Liver (tissue), 9 donors: ENCODE results near the gene PROSER3. TPM values are rescaled to one million over a fixed set of nuclear protein-coding genes. Genes with fewer than 3 reads are reported as not detected.
A peak's percentile ranks its signal among the peaks of the same experiment; 100 is the strongest.

Experiments used
- DNase-seq: peaks from one replicate; pipeline ENCODE4 v3.0.0-alpha.2; 2017; ENCODE audit warnings: low spot score
- H3K27ac ChIP-seq, 2 donors: one replicate each; pipeline ENCODE4 v1.7.0; 2013; ENCODE audit warnings: inconsistent platforms in 2 of 2, low read length in 2 of 2, control low read depth in 1 of 2, low read depth in 1 of 2, mild to moderate bottlenecking in 1 of 2
- H3K27me3 ChIP-seq, 4 donors: one replicate each; pipeline versions ENCODE4 v1.6.1 to v1.7.0; 2013; ENCODE audit warnings: low read length in 3 of 4, inconsistent platforms in 1 of 4, mild to moderate bottlenecking in 1 of 4, moderate library complexity in 1 of 4; ENCODE audit not compliant: control insufficient read depth in 4 of 4, insufficient read depth in 4 of 4
- H3K36me3 ChIP-seq, 4 donors: one replicate each; pipeline versions ENCODE4 v1.6.1 to v1.7.0; 2013; ENCODE audit warnings: low read length in 3 of 4, mild to moderate bottlenecking in 3 of 4, low read depth in 1 of 4, moderate library complexity in 1 of 4; ENCODE audit not compliant: control insufficient read depth in 4 of 4, insufficient read depth in 3 of 4
- H3K4me1 ChIP-seq, 4 donors: one replicate each; pipeline versions ENCODE4 v1.6.1 to v1.7.0; 2013; ENCODE audit warnings: low read length in 3 of 4, mild to moderate bottlenecking in 3 of 4, moderate library complexity in 1 of 4; ENCODE audit not compliant: control insufficient read depth in 4 of 4, insufficient read depth in 4 of 4
- H3K4me3 ChIP-seq, 3 donors: one replicate each; pipeline versions ENCODE4 v1.6.1 to v1.7.0; 2013; ENCODE audit warnings: low read length in 3 of 3, control low read depth in 1 of 3, low read depth in 1 of 3, mild to moderate bottlenecking in 1 of 3
- H3K9ac ChIP-seq, 2 donors: one replicate each; pipeline ENCODE4 v1.7.0; 2013; ENCODE audit warnings: low read length in 2 of 2, mild to moderate bottlenecking in 2 of 2, moderate library complexity in 2 of 2, control low read depth in 1 of 2, low read depth in 1 of 2
- H3K9me3 ChIP-seq, 4 donors: one replicate each; pipeline versions ENCODE4 v1.6.1 to v1.7.0; 2013; ENCODE audit warnings: low read length in 3 of 4; ENCODE audit not compliant: control insufficient read depth in 4 of 4
- EGR1 ChIP-seq, 2 donors: IDR thresholded peaks; 2 replicates each; pipeline ENCODE4 v1.6.1; 2016 to 2018; ENCODE audit warnings: antibody characterized with exemption in 2 of 2, low read depth in 2 of 2
- FOXA1 ChIP-seq: IDR thresholded peaks from 2 replicates; pipeline ENCODE4 v1.6.1; 2016; ENCODE audit warnings: antibody characterized with exemption
- FOXA2 ChIP-seq: IDR thresholded peaks from 2 replicates; pipeline ENCODE4 v1.6.1; 2016; ENCODE audit warnings: antibody characterized with exemption
- GABPA ChIP-seq, 2 donors: IDR thresholded peaks in 1 of 2; conservative IDR thresholded peaks in 1 of 2; 2 replicates each; pipeline ENCODE4 v1.6.1; 2016; ENCODE audit warnings: antibody characterized with exemption in 2 of 2, mild to moderate bottlenecking in 1 of 2, moderate library complexity in 1 of 2
- HNF4G ChIP-seq: IDR thresholded peaks from 2 replicates; pipeline ENCODE4 v1.6.1; 2016; ENCODE audit warnings: antibody characterized with exemption
- JUND ChIP-seq, 2 donors: IDR thresholded peaks; 2 replicates each; pipeline ENCODE4 v1.6.1; 2016; ENCODE audit warnings: antibody characterized with exemption in 2 of 2
- RAD21 ChIP-seq, 2 donors: IDR thresholded peaks; 2 replicates each; pipeline ENCODE4 v1.6.1; 2016; ENCODE audit warnings: antibody characterized with exemption in 2 of 2, mild to moderate bottlenecking in 2 of 2
- SP1 ChIP-seq: IDR thresholded peaks from 2 replicates; pipeline ENCODE4 v1.6.1; 2018; ENCODE audit warnings: antibody characterized with exemption, mild to moderate bottlenecking
- TAF1 ChIP-seq: conservative IDR thresholded peaks from 2 replicates; pipeline ENCODE4 v1.6.1; 2016; ENCODE audit warnings: antibody characterized with exemption, mild to moderate bottlenecking
- YY1 ChIP-seq: IDR thresholded peaks from 2 replicates; pipeline ENCODE4 v1.6.1; 2016; ENCODE audit warnings: antibody characterized with exemption, mild to moderate bottlenecking
- whole genome bisulfite sequencing: extraction: QIAGEN DNeasy Blood & Tissue Kit; methylation state at CpG from one replicate; pipeline ENCODE4 v1.1.7; 2013; 5-methylcytosine and 5-hydroxymethylcytosine counted together
- polyA plus RNA-seq, 2 donors: library from polyadenylated mRNA; stranded (reverse) in 1 of 2; unstranded in 1 of 2; fragments of 200-250 nt in 1 of 2; fragments of >200 nt in 1 of 2; fragmentation: Nextera tagmentation in 1 of 2; extraction: Ambion mirVana in 1 of 2; gene quantifications; one replicate each; pipeline versions ENCODE4 v1.2.1 to v1.2.3, GENCODE V29; 2013 to 2015
- total RNA-seq, 2 donors: library from RNA; depleted of rRNA; stranded (reverse); fragments of >200 nt; gene quantifications; one replicate each; pipeline ENCODE4 v1.2.3, GENCODE V29; 2014
- TF ChIP-seq, protein P1 (sequence below): IDR thresholded peaks from 2 replicates; pipeline ENCODE4 v1.6.1; 2016; ENCODE audit warnings: antibody characterized with exemption, mild to moderate bottlenecking
- TF ChIP-seq, protein P2 (sequence below): fragments of 150-350 bp; IDR thresholded peaks from 2 replicates; pipeline ENCODE4 v1.5.1; 2017; ENCODE audit warnings: improper control_type of control experiment, low read depth, low read length; ENCODE audit not compliant: missing input control
- TF ChIP-seq, protein P3 (sequence below): IDR thresholded peaks from 2 replicates; pipeline ENCODE4 v1.6.1; 2016; ENCODE audit warnings: antibody characterized with exemption
- donor health status: healthy.
- donor health status: healthy.
- donor health status: healthy.
- donor health status: healthy.
- donor health status: healthy.

Gene PROSER3
- total and polyA plus RNA-seq, 4 donors, result 2.1 to 4.5 (median 2.7) TPM

DNA sequence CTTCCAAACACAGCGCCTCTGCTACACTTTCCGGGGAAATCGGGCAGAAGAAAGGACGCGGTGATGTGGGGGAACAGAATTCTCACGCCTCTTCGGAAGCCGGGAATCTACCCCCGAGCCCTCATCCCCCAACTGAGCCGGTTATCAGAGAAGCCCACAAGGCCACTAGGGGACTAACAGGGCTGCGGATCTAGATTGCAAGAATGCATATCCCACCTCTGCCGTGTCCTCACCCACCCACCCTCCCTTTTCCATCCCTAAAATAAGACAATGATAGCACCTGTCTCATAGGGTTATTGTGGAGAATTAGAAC lies 16.8 kb upstream of the PROSER3 start:
- Histone ChIP-seq H3K9me3 (no peaks in the 10 kb centered on the region), H3K9ac (peak overlapping the region in 1 of 2 donors; percentile 84), H3K36me3 (peaks cover 7 to 29% (median 11%) of the 10 kb centered on the region in 4 donors), H3K27me3 (no peaks in the 10 kb centered on the region), H3K4me1 (peaks cover 12 to 53% (median 25%) of the 10 kb centered on the region in 4 donors), H3K4me3 (peak overlapping the region; percentile 30 to 73 (median 51)), H3K27ac (peak overlapping the region; percentile 89 to 93)
- TF ChIP-seq, protein P1, sequence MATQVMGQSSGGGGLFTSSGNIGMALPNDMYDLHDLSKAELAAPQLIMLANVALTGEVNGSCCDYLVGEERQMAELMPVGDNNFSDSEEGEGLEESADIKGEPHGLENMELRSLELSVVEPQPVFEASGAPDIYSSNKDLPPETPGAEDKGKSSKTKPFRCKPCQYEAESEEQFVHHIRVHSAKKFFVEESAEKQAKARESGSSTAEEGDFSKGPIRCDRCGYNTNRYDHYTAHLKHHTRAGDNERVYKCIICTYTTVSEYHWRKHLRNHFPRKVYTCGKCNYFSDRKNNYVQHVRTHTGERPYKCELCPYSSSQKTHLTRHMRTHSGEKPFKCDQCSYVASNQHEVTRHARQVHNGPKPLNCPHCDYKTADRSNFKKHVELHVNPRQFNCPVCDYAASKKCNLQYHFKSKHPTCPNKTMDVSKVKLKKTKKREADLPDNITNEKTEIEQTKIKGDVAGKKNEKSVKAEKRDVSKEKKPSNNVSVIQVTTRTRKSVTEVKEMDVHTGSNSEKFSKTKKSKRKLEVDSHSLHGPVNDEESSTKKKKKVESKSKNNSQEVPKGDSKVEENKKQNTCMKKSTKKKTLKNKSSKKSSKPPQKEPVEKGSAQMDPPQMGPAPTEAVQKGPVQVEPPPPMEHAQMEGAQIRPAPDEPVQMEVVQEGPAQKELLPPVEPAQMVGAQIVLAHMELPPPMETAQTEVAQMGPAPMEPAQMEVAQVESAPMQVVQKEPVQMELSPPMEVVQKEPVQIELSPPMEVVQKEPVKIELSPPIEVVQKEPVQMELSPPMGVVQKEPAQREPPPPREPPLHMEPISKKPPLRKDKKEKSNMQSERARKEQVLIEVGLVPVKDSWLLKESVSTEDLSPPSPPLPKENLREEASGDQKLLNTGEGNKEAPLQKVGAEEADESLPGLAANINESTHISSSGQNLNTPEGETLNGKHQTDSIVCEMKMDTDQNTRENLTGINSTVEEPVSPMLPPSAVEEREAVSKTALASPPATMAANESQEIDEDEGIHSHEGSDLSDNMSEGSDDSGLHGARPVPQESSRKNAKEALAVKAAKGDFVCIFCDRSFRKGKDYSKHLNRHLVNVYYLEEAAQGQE, result no peak
- TF ChIP-seq RAD21 (IDR thresholded peaks at IDR 0.05) (no peak), TAF1 (no peak), FOXA1 (no peak), SP1 (no peak), GABPA (IDR thresholded peaks at IDR 0.05 in 1 of 2, conservative IDR thresholded peaks at IDR 0.05 in 1 of 2) (no peak), JUND (IDR thresholded peaks at IDR 0.05) (no peak)
- 4% methylated on average over 12 of the region's 12 CpGs for WGBS
- DNase-seq, result no peak

DNA sequence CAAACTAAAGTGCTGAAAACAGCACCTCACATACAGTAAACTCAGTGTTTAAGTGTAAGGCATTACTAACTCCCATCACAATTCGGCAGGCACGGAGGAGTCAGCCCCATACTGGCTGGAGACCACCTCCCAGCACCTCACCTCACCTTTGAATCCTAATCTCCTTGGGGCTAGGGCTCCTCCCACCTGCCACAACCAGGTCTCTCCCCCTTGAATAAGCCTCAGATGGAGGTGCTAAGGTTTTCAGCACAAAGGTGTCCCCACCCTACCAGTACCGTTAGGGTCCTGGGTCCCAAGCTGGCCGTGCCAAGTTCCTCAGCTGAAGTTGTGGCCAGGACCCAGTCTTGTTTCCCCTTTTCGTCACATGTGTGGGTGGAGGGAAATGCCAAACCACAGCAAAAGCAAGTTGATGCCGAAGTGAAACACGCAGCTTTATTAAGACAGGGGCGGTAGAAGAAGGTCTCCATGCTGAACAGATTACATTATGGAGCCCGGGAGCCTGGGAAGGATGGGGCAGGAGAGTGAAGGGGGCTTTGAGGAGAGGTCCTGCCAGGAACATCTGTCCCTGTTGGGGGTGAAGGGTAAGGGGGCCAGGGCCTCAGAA lies 15.8 kb upstream of the PROSER3 start, which contains the start of gene IGFLR1:
Gene IGFLR1, minus strand, starts transcription at position 332 of the 604 bp plus-strand sequence. CDS start 1,272 bp downstream, outside the sequence.
- 84% methylated on average over 9 of the region's 9 CpGs for WGBS
- peak within 1 kb of the TSS; percentile 17 to 33 for H3K9ac ChIP-seq
- H3K27ac ChIP-seq, result peak within 1 kb of the TSS; percentile 5 to 44
- no peaks in the 10 kb centered on the region for H3K27me3 ChIP-seq
- TF ChIP-seq HNF4G (no peak), RAD21 (IDR thresholded peaks at IDR 0.05) (no peak), YY1 (peak; percentile 11)
- no peak for DNase-seq
- H3K36me3 ChIP-seq, result peaks cover 3 to 19% (median 6%) of the 10 kb centered on the region in 4 donors
- H3K9me3 ChIP-seq, result no peaks in the 10 kb centered on the region
- peaks cover 12 to 58% (median 30%) of the 10 kb centered on the region in 4 donors for H3K4me1 ChIP-seq
- peak within 1 kb of the TSS in 1 of 3 donors; percentile 30 for H3K4me3 ChIP-seq

DNA sequence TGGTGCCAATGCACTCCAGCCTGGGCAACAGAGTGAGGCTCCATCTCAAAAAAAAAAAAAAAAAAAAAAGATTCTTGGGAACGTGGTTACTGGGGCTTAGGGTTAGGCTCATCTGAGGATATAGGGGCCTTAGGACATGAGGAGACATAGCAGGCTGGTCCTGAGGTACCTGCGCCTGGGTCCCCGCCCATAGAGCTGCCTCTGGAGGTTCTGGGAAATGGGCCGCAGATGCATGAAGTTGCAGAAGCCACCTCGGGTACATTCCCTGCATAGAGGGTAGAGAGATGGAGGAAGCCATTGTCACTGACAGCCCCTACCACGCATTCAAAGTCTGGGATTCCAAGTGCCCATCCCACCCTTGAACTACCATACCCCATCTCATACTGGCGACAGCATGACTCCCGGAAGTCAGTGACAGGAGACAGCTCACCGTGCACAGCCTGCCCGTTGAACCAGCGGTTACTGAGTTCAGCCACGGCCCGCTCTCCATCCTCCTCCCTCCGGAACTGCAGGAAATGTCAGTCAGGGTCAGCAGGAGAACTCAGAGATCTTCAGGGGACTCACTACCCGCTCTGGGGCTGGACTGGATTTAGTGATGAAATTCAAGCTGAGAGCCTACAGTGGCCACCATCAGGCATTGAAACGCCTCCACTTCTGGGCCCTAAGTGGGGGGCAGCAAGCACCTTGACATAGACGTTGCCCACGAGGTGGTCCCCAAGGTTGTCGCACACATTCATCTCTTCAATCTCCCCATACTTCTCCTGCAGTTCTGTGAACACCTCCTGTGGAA lies 14.1 kb upstream of the PROSER3 start:
- Histone ChIP-seq H3K27ac (peak overlapping the region in 1 of 2 donors; percentile 99), H3K36me3 (peaks cover 0 to 4% (median 1%) of the 10 kb centered on the region in 4 donors), H3K4me3 (no peak overlapping the region), H3K9ac (no peak overlapping the region), H3K9me3 (no peaks in the 10 kb centered on the region), H3K27me3 (no peaks in the 10 kb centered on the region), H3K4me1 (peaks cover 11 to 58% (median 35%) of the 10 kb centered on the region in 4 donors)
- 93% methylated on average over 19 of the region's 19 CpGs for WGBS
- DNase-seq, result no peak
- TF ChIP-seq, protein P1, result no peak
- TF ChIP-seq YY1 (no peak), FOXA2 (no peak), EGR1 (IDR thresholded peaks at IDR 0.05; ENCODE audit: low read depth in 2 of 2) (no peak), HNF4G (no peak), TAF1 (no peak), FOXA1 (no peak), RAD21 (IDR thresholded peaks at IDR 0.05) (no peak)
- TF ChIP-seq, protein P2, sequence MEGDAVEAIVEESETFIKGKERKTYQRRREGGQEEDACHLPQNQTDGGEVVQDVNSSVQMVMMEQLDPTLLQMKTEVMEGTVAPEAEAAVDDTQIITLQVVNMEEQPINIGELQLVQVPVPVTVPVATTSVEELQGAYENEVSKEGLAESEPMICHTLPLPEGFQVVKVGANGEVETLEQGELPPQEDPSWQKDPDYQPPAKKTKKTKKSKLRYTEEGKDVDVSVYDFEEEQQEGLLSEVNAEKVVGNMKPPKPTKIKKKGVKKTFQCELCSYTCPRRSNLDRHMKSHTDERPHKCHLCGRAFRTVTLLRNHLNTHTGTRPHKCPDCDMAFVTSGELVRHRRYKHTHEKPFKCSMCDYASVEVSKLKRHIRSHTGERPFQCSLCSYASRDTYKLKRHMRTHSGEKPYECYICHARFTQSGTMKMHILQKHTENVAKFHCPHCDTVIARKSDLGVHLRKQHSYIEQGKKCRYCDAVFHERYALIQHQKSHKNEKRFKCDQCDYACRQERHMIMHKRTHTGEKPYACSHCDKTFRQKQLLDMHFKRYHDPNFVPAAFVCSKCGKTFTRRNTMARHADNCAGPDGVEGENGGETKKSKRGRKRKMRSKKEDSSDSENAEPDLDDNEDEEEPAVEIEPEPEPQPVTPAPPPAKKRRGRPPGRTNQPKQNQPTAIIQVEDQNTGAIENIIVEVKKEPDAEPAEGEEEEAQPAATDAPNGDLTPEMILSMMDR, result no peak
- TF ChIP-seq, protein P3, sequence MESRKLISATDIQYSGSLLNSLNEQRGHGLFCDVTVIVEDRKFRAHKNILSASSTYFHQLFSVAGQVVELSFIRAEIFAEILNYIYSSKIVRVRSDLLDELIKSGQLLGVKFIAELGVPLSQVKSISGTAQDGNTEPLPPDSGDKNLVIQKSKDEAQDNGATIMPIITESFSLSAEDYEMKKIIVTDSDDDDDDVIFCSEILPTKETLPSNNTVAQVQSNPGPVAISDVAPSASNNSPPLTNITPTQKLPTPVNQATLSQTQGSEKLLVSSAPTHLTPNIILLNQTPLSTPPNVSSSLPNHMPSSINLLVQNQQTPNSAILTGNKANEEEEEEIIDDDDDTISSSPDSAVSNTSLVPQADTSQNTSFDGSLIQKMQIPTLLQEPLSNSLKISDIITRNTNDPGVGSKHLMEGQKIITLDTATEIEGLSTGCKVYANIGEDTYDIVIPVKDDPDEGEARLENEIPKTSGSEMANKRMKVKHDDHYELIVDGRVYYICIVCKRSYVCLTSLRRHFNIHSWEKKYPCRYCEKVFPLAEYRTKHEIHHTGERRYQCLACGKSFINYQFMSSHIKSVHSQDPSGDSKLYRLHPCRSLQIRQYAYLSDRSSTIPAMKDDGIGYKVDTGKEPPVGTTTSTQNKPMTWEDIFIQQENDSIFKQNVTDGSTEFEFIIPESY, result no peak
